ENCODE results near the gene PTPN2.
"Not testable (repeated sequence)": the region's sequence is repeated elsewhere in the genome, so short reads cannot be mapped to it uniquely, and the experiment has no call there.

PTPN2 gene

DNA sequence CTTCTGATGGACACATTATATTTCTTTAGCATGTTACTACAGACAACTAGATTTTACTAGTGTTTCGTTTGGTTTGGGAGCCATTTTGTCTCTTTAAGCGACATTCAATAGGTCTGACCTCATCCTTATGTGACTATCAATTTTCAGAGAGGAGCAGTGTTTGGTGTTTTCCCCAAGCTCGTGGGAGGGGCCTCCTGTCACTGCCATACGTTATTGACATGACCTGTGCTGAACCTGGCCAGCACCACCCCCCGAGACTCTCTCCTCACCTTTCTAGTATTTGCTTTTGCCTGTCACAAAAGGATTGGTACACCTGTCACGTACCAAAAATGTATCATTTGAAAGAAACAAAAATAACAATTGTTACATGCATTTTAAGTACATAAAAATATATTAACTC lies 111.9 kb downstream of the PTPN2 start:
- DNase-seq (ENCODE audit: low spot score), result no peak

DNA sequence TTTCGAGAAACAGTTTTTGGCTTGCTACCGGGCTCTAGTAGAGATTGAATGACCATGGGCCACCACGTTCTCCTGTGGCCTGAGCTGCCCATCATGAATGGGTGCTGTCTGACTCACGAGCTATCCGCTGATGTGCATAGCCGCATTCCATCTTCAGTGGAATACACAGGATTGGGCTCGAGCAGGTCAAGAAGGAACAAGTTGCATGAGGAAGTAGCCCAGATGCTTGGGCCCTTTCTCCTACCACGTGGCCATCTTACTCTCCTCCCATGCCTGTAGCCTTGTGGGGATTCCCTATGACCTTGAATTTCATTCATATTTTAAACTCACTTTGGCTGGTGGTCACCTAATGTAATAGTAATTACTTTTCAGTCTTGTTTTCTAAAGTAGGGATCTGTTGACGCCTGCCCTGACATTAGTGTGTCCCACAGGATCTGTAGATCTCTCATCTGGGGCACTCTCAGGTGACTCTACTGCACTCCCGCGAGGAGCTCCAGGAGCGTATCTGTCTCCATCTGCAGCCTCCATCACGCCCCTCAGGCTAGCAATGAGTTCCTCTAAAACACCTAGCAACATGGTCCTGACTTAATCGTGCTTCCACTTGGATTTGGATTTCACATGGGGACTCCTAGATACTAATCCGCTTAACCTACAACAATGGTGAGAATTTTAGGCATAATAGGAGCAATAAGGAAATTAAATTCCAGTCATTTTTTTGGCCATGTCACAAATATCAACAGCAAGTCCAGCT lies 113.4 kb downstream of the PTPN2 start:
- DNase-seq (ENCODE audit: low spot score), result no peak

DNA sequence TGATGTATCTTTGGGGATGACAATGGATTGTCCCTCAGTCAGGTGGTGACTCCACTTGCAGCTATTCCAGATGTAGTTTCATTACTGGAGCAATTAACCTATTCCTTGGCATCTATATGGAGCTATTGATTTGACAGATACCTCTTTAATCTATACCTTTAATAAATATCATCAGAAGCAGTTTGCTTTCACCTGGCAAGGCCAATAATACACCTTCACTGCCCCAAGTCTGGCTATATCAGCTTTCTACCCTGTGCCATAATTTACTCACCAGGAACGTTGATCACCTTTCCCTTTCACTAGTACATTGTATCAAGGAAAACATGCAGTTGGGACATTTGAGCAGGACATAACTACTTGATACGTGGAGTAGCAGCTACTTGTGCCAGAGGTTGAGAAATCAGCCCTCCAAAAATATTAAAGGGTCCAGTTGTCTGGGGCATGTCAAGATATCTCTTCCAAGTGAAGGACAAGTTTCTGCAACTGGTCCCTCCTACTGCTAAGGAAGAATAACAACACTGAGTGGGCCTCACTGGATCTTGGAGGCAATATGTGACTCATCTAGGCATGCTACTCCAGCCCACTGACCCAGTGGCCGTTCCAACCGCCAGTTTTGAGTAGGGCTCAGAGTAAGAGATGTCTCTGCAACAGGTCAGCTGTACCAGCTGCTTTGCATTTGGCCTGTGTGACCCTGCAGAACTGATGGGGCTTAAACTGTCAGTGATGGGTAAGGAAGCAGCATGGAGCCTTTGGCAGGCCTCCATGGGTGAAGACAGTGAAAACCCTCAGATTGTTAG lies 114.2 kb downstream of the PTPN2 start:
- no peak for DNase-seq (ENCODE audit: low spot score)

DNA sequence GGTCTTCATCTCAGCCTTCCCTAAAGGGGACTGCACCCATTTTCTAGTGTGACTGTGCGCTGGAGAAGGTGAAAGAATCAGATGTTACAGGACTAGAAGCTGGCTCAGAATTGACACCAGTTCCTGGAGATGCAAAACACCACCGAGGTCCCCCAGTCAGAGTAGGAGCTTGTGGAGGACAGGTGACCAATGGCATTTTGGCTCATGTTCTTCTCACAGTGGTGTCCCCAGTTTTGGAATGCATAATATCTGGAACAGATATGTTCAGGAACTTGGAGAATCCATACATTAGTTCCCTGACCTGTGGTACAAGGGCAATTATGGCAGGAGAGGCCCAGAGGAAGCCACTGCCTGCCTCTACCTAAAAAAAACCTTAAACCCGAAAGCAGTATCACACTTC lies 114.9 kb downstream of the PTPN2 start:
- no peak for DNase-seq (ENCODE audit: low spot score)

DNA sequence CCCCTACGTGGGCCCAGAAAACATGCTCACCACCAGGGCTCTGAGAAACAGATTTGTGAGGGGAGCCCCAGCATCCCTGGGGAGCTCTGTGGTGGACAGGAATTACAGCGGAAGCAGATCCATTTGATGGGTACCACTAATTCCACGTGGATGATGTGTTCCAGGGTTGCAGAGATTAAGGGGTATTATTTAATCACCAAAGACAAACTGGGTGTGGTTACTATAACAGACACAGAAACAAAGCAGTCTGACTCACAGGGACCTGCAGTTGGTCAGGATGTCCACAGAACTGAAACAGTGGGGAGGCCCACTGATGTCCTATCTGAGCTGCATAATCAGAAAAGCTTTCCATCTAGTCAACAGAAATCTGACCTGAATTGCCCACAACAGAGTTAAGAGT lies 115.4 kb downstream of the PTPN2 start:
- DNase-seq (ENCODE audit: low spot score), result no peak

DNA sequence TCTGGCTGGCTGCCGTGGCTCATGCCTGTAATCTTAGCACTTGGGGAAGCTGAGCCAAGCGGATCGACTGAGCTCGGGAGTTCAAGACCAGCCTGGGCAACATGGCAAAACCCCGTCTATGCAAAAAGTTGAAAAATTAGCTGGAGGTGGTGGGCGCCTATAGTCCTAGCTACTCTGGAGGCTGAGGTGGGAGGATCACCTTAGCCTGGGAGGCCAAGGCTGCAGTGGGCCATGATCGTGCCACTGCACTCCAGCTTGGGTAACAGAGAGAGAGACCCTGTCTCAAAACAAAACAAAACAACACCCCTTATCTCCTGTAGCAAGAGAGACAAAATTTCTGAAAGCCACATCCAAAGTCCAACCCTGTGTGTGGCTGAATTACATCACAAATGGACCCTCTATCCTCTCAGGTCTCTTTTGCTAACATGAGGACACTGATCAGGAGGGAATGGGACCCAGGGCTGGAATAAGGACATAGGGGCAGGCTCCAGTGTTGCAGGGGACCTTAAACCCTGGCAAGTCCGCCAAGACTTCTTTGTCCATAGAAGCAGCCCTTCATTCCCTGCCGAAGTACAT lies 116.4 kb downstream of the PTPN2 start:
- no peak for DNase-seq (ENCODE audit: low spot score)

DNA sequence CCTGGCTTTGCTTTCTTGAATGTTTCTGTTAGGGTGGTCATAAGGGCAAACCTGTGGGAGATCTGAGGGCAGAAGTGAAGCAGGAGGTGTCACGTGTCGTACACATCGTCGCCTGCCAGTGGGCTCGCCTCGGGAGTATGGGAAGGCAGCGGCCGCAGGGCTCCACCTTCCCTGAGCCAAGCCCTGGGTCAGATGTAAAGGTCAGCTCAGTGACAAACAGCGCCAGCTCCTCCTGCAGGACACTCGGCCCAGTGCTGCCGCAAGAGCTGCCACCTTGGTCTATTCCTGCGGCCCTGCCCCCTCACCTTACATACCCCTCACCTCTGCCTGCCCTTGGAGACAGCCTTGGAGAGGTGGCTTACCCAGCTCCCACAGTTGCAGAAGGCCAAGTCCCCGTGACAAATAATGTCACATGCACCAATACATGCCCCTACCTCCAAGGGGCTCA lies 117.0 kb downstream of the PTPN2 start:
- DNase-seq (ENCODE audit: low spot score), result peak; percentile 78

DNA sequence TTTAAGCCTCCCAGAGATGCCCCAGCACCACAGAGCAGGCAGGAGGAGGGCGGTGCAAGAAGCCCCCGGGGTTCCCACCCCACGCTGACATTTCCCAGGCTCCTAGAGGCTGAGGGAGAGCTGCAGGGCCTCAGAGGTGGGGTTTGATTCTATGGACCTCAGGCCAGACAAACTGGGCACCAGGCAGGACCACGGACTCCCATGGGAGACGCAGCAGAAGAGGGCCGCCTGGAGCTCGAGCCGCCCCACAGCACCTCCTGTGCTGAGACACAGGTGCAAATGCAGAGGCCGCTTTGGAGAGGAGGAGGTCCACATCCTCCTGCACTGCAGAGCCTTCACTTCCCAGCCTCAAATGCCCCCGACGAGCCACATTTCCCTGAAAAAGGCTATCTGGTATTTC lies 118.5 kb downstream of the PTPN2 start:
- DNase-seq (ENCODE audit: low spot score), result no peak

DNA sequence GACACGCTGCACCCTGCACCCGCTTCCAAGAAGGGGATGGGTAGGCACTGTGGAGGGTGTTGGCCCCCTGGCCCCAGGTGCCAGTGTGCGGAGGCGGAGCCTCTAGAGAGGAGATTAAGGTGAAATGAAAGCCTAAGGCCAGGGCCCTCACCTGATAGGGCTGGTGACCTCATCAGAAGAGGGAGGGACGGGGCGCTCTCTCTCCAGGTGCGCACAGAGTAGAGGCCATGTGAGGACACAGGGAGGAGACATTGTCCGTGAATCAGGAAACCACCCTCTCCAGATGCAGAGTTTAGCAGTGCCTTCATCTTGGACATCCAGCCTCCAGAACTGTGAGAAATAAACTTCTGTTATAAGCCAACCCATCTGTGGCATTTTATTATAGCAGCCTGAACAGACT lies 118.9 kb downstream of the PTPN2 start:
- DNase-seq (ENCODE audit: low spot score), result no peak

DNA sequence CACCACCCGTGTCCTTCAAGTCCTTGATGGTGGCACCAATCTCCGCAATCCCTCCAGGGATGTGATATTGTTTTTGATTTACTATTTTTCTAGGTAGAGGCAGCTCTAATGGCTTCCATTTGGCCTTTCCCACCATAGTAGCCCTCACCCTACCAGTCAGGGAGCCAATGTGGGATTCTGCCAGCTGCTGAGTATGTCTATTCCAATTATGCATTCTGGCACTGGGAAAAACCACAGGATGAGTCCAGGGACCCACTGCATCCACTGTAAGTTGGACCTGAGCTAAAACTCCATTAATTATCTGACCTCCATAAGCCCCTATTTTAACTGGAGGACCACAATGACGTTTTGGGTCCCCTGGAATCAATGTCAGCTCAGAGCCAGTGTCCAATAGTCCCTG lies 125.5 kb downstream of the PTPN2 start:
- DNase-seq (ENCODE audit: low spot score), result not testable (repeated sequence)

DNA sequence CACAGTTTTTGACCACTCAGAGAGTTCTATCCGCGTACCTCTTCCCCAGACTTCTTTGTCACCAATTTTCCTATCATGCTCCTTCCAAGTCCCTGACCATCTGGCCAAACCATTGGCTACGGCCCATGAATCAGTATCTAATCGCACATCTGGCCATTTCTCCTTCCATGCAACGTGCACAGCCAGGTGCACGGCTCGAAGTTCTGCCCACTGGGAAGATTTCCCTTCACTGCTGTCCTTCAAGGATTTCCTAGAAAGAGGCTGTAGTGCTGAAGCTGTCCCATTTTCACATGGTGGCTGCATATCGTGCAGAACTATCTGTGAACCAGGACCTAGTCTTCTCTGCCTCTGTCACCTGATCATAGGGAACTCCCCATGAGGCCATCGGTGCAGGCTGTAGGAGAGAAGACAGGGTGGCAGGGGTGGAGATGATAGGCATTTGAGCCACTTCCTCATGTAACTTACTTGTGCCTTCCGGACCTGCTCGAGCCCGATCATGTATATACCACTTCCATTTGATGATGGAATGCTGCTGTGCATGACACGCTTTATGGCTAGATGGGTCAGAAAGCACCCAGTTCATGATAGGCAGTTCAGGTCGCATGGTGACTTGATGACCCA lies 127.3 kb downstream of the PTPN2 start:
- not testable (repeated sequence) for DNase-seq (ENCODE audit: low spot score)

DNA sequence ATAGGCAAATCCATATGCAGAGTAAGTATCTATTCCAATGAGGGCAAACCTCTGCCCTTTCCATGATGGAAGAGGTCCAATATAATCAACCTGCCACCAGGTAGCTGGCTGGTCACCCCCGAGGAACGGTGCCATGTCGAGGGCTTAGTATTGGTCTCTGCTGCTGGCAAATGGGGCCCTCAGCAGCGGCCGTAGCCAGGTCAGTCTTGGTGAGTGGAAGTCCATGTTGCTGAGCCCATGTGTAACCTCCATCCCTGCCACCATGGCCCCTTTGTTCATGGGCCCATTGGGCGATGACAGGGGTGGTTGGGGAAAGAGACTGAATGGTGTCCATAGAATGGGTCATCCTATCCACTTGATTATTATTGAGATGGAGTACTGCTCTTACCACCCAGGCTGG lies 128.4 kb downstream of the PTPN2 start:
- not testable (repeated sequence) for DNase-seq (ENCODE audit: low spot score)

DNA sequence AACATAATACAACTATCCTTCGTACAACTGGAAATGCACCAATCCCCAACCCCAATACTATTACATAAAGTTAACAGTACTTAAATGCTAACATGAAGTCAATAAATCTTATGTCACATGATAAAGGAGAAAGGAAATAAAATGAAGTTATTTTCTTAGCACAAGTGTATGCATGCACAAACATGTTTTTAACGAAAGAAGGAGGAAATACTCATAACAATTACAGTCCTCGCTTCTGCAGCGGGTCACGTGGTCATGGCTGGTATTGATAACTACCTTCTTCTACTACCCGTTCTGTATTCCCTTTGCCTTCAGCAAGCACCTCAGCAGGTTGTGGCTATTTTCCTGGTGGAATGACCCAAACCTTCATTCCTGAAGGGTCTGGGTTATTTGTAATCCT lies 129.5 kb downstream of the PTPN2 start:
- DNase-seq (ENCODE audit: low spot score), result no peak

DNA sequence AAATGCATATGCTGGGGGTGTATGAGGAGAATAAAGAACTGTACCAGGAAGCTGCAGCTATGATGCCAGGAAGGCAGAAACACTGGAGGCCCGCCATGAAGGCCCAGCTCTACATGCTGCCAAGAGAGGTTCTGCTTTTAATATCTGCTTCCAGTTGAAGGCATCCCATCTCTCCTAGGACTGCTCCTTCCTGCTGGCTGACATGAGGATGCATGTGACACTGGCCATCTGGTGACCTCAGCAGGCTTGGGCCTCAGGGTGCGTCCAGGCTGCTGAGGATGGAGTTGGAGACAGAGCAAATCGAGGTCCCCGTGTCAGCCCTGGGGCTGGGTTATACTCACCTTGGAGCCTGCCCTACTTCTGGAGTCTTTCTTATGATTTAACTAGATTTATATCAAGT lies 132.1 kb downstream of the PTPN2 start:
- no peak for DNase-seq (ENCODE audit: low spot score)

DNA sequence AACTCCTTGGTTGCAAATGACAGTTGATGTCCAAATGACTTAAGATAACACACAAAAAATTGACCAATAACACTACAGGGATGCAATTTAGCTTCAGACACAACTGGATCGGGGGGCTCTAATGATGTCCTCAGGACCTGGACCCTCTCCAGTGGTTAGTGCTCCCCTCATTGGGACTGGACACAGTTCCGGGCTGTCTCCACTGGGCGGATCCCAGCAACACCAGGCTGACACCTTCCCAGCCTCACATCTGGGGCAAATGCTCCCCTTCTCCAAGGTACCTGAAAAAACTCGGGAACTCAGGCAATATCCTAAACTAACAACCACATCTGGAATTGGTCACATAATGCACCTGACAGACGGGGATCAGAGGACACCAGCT lies 132.5 kb downstream of the PTPN2 start:
- no peak for DNase-seq (ENCODE audit: low spot score)

DNA sequence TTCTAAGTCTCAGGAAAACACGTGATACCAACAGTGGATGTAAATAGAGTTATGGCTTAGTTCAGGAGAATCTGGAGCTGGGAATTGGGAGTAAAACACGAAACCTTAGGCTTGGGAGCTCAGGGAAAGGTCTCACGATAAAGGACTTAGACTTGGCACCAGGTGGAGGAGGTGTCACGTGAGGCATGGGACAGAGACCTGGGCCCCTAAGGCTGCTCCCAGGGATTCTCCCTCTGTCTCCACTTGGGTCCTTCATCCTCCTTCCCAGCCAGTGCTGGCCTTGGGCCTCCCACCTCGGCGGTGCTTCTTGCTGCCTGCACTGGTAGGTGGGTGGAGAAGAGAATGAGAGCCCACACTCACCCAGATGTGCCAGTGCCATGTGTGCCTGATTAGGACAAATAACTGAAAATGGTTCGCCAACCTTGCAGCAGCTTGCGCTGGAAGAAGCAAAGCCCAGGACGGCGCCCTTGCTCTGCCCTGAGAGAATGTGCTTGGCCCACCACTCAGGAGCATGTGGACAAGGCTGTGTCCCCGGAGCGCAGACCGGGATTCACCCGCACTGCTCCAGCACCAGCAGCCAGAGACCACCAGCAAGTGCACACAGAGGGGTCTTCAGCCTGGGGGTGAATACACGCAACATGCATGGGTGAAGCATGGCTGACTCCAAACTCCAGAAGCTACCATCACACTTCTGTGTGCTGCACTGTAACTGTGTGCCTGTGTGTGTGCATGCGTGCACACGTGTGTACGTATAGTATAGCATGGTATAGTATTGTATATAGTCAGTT lies 133.1 kb downstream of the PTPN2 start:
- DNase-seq (ENCODE audit: low spot score), result no peak

DNA sequence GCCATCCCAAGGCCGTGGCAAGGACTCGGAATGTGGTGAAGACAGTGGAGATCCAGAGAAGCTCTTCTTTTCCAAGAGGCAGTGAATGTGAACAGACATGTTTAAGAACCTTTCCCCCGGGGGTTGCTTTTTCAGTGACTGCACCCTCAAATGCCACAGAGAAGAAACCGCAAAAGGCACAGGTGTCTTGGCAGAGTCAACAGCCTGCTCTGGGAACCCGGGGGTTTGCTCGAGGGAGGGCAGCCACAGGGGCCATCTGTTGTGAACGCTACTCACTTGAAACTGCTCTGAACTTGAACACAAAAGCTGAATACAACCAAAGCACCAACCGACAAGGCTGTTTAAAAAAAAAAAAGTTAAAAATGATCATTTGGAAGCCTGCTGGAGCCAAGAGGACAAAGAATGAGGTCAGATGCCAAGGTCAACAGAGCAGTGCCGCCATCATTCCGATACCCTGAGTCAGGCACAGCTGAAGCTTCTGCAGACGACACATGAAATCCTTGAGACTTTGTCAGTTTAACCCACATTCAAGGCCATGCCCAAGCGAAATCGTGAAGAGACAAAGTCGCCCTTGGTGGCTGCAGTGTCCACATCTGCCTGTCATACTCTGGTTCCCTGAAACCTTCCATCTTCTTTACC lies 133.8 kb downstream of the PTPN2 start:
- DNase-seq (ENCODE audit: low spot score), result no peak

DNA sequence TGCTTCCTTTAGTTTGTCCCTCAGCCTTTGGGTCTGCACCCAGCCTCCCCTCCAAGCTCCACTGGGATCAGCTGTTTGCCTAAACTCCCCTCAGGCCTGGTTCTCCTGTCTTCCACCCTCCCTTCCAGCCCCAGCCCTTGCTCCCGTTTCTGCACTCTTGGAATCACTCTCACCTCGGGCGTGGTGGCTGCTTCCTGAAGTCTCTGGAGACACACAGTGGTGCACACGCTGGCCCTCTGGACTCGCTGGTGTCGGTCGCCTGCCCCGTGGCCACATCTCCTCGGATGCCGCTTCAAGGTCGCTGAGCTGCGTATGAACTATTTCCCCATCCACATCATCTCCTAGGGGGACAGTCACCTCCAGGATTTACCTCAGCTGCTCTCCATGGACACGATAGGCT lies 134.9 kb downstream of the PTPN2 start:
- DNase-seq (ENCODE audit: low spot score), result no peak

DNA sequence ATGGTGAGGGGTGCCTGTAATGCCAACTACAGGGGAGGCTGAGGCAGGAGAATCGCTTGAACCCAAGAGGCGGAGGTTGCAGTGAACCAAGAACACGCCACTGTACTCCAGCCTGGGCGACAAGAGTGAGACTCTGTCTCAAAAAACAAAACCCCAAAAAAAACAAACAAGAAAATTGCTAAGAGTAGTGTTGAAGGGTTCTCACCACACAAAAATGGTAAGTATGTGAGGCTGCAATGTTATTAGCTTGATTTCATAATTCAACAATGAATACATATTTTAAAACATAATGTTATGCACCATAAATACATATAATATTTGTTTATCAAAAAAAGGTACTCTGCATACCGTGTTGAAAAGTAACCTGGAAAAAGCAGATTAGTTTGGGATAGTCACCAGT lies 135.4 kb downstream of the PTPN2 start:
- no peak for DNase-seq (ENCODE audit: low spot score)

DNA sequence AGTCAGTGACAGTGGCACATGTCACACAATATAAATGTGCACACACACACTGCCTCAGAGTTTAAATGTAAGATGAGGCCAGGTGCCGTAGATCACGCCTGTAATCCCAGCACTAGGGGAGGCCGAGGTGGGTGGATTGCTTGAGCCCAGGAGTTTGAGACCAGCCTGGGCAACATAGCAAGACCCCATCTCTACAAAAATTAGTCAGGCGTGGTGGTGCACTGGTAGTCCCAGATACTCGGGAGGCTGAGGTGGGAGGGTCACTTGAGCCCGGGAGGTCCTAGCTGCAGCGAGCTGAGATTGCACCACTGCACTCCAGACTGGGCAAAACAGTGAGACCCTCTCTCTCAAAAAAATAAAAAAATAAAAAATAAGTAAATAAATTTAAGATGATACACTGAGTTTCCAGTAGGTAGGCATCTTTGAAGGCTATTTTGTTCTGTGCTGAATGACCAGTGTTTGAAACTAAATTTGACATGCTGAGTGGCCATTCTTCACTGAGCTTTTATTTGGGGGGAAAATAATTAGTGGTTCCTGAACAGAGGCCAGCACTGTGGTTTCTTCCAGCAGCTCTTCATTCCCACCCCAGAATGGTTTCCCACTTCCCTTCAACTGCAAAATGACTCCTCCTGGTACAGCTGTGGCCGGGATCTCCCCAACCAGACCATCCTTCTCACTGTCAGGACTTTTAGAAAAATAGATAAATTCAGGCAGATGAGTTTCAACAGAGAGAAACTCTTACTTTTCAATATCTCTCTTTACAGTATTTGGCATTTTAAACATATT lies 136.3 kb downstream of the PTPN2 start:
- no peak for DNase-seq (ENCODE audit: low spot score)

All from ecto neural progenitor cell (in vitro differentiated cells).